ENCODE measurements around the gene OLFM1. TPM values are rescaled to one million over a fixed set of nuclear protein-coding genes. Genes with fewer than 3 reads are reported as not detected.
"Not testable (repeated sequence)": the region's sequence is repeated elsewhere in the genome, so short reads cannot be mapped to it uniquely, and the experiment has no call there.

OLFM1 gene
- total and polyA plus RNA-seq, 7 experiments from 2014 or later, result 0.19 to 2.1 (median 0.87) TPM; not detected in 3

- Mint-ChIP-seq H3K27me3 (peaks cover 0 to 38% (median 21%) of the 10 kb centered on the region in 5 donors), H3K36me3 (peaks cover 0 to 3% (median 0%) of the 10 kb centered on the region in 5 donors), H3K9me3 (peaks cover 0 to 11% (median under 1%) of the 10 kb centered on the region in 11 donors), H3K4me3 (no peak overlapping the region), H3K27ac (no peak overlapping the region), H3K4me1 (no peaks in the 10 kb centered on the region)
- ATAC-seq (no peak), DNase-seq (peak in 1 of 9 donors; percentile 24)
- no peak overlapping the region for H3K4me3 ChIP-seq (ENCODE audit: low read length)
- POLR2A ChIA-PET, result no interaction called here
- intact Hi-C loops (cut with micrococcal nuclease), result no loop called here
- H3K9me3 ChIP-seq (ENCODE audit: control insufficient read depth in 2 of 3, low read length in 3 of 3), result no peaks in the 10 kb centered on the region
- no peak overlapping the region for H3K27ac ChIP-seq (ENCODE audit: low read depth, low read length)
- no peaks in the 10 kb centered on the region for H3K27me3 ChIP-seq (ENCODE audit: control insufficient read depth in 2 of 2, insufficient read depth in 2 of 2, low read length in 2 of 2)
- no peaks in the 10 kb centered on the region for H3K4me1 ChIP-seq (ENCODE audit: control insufficient read depth in 2 of 2, insufficient read depth in 2 of 2, low read length in 2 of 2)
- CTCF ChIA-PET, result no interaction called here
- no peaks in the 10 kb centered on the region for H3K36me3 ChIP-seq (ENCODE audit: control insufficient read depth in 2 of 3, insufficient read depth in 3 of 3, low read length in 3 of 3)
Measured at GRCh38 chr9:135156525-135157510, 69.3 kb downstream of the OLFM1 start.

GRCh38 chr9:135157856-135158563 is 70.5 kb downstream of the OLFM1 start:
- POLR2A ChIA-PET, result no interaction called here

GRCh38 chr9:135158564-135158937 is 71.1 kb downstream of the OLFM1 start:
- ATAC-seq, result no peak
- intact Hi-C loops (cut with micrococcal nuclease), result no loop called here

More at GRCh38 chr9:135157856-135158563, 70.5 kb downstream of the OLFM1 start:
- DNase-seq (no peak), ATAC-seq (no peak)
- no peaks in the 10 kb centered on the region for H3K4me1 ChIP-seq (ENCODE audit: control insufficient read depth in 2 of 2, insufficient read depth in 2 of 2, low read length in 2 of 2)
- Mint-ChIP-seq H3K4me1 (no peaks in the 10 kb centered on the region), H3K9me3 (peaks cover 0 to 9% (median 0%) of the 10 kb centered on the region in 11 donors), H3K36me3 (peaks cover 0 to 3% (median 0%) of the 10 kb centered on the region in 5 donors), H3K4me3 (no peak overlapping the region), H3K27ac (no peak overlapping the region), H3K27me3 (peaks cover 0 to 38% (median 21%) of the 10 kb centered on the region in 5 donors)
- no peaks in the 10 kb centered on the region for H3K9me3 ChIP-seq (ENCODE audit: control insufficient read depth in 2 of 3, low read length in 3 of 3)
- no peak overlapping the region for H3K4me3 ChIP-seq (ENCODE audit: low read length)
- intact Hi-C loops (cut with micrococcal nuclease), result no loop called here
- CTCF ChIA-PET, result no interaction called here
- H3K27me3 ChIP-seq (ENCODE audit: control insufficient read depth in 2 of 2, insufficient read depth in 2 of 2, low read length in 2 of 2), result no peaks in the 10 kb centered on the region
- no peaks in the 10 kb centered on the region for H3K36me3 ChIP-seq (ENCODE audit: control insufficient read depth in 2 of 3, insufficient read depth in 3 of 3, low read length in 3 of 3)
- no peak overlapping the region for H3K27ac ChIP-seq (ENCODE audit: low read depth, low read length)

GRCh38 chr9:135159801-135160200 is 72.3 kb downstream of the OLFM1 start:
- Histone ChIP-seq H3K4me3 (ENCODE audit: low read length) (no peak overlapping the region), H3K9me3 (ENCODE audit: control insufficient read depth in 2 of 3, low read length in 3 of 3) (no peaks in the 10 kb centered on the region), H3K36me3 (ENCODE audit: control insufficient read depth in 2 of 3, insufficient read depth in 3 of 3, low read length in 3 of 3) (no peaks in the 10 kb centered on the region), H3K27me3 (ENCODE audit: control insufficient read depth in 2 of 2, insufficient read depth in 2 of 2, low read length in 2 of 2) (no peaks in the 10 kb centered on the region), H3K27ac (ENCODE audit: low read depth, low read length) (no peak overlapping the region), H3K4me1 (ENCODE audit: control insufficient read depth in 2 of 2, insufficient read depth in 2 of 2, low read length in 2 of 2) (no peaks in the 10 kb centered on the region)
- intact Hi-C loops (cut with micrococcal nuclease), result no loop called here
- Mint-ChIP-seq H3K27me3 (peaks cover 0 to 32% (median 17%) of the 10 kb centered on the region in 5 donors), H3K4me1 (no peaks in the 10 kb centered on the region), H3K27ac (no peak overlapping the region), H3K9me3 (peaks cover 0 to 9% (median 0%) of the 10 kb centered on the region in 11 donors), H3K4me3 (no peak overlapping the region), H3K36me3 (no peaks in the 10 kb centered on the region)
- DNase-seq (no peak), ATAC-seq (no peak)
- ChIA-PET POLR2A (no interaction called here), CTCF (no interaction called here)

More at GRCh38 chr9:135158564-135158937, 71.1 kb downstream of the OLFM1 start:
- Mint-ChIP-seq H3K36me3 (peaks cover 0 to 3% (median 0%) of the 10 kb centered on the region in 5 donors), H3K27ac (no peak overlapping the region), H3K27me3 (peaks cover 0 to 38% (median 21%) of the 10 kb centered on the region in 5 donors), H3K4me3 (no peak overlapping the region), H3K4me1 (no peaks in the 10 kb centered on the region), H3K9me3 (peaks cover 0 to 9% (median 0%) of the 10 kb centered on the region in 11 donors)
- H3K27ac ChIP-seq (ENCODE audit: low read depth, low read length), result no peak overlapping the region
- H3K36me3 ChIP-seq (ENCODE audit: control insufficient read depth in 2 of 3, insufficient read depth in 3 of 3, low read length in 3 of 3), result no peaks in the 10 kb centered on the region
- no peak overlapping the region for H3K4me3 ChIP-seq (ENCODE audit: low read length)
- no peak for DNase-seq
- no peaks in the 10 kb centered on the region for H3K4me1 ChIP-seq (ENCODE audit: control insufficient read depth in 2 of 2, insufficient read depth in 2 of 2, low read length in 2 of 2)
- H3K27me3 ChIP-seq (ENCODE audit: control insufficient read depth in 2 of 2, insufficient read depth in 2 of 2, low read length in 2 of 2), result no peaks in the 10 kb centered on the region
- no peaks in the 10 kb centered on the region for H3K9me3 ChIP-seq (ENCODE audit: control insufficient read depth in 2 of 3, low read length in 3 of 3)
- ChIA-PET POLR2A (no interaction called here), CTCF (no interaction called here)

GRCh38 chr9:135160862-135161261 is 73.4 kb downstream of the OLFM1 start:
- H3K36me3 ChIP-seq (ENCODE audit: control insufficient read depth in 2 of 3, insufficient read depth in 3 of 3, low read length in 3 of 3), result no peaks in the 10 kb centered on the region
- Mint-ChIP-seq H3K27ac (no peak overlapping the region), H3K4me1 (no peaks in the 10 kb centered on the region), H3K4me3 (no peak overlapping the region), H3K9me3 (peaks cover 0 to 9% (median 0%) of the 10 kb centered on the region in 11 donors), H3K36me3 (no peaks in the 10 kb centered on the region), H3K27me3 (peaks cover 0 to 32% (median 17%) of the 10 kb centered on the region in 5 donors)
- CTCF ChIA-PET, result no interaction called here
- no peak for ATAC-seq
- intact Hi-C loops (cut with micrococcal nuclease), result no loop called here
- DNase-seq, result no peak
- H3K27me3 ChIP-seq (ENCODE audit: control insufficient read depth in 2 of 2, insufficient read depth in 2 of 2, low read length in 2 of 2), result no peaks in the 10 kb centered on the region
- no peak overlapping the region for H3K27ac ChIP-seq (ENCODE audit: low read depth, low read length)
- H3K4me3 ChIP-seq (ENCODE audit: low read length), result no peak overlapping the region
- POLR2A ChIA-PET, result no interaction called here
- no peaks in the 10 kb centered on the region for H3K4me1 ChIP-seq (ENCODE audit: control insufficient read depth in 2 of 2, insufficient read depth in 2 of 2, low read length in 2 of 2)
- no peaks in the 10 kb centered on the region for H3K9me3 ChIP-seq (ENCODE audit: control insufficient read depth in 2 of 3, low read length in 3 of 3)

- H3K4me3 Mint-ChIP-seq; H3K36me3 Mint-ChIP-seq; H3K9me3 ChIP-seq (ENCODE audit: control insufficient read depth in 2 of 3, low read length in 3 of 3); H3K4me1 Mint-ChIP-seq; H3K36me3 ChIP-seq (ENCODE audit: control insufficient read depth in 2 of 3, insufficient read depth in 3 of 3, low read length in 3 of 3); CTCF ChIA-PET; H3K4me3 ChIP-seq (ENCODE audit: low read length); H3K27ac ChIP-seq (ENCODE audit: low read depth, low read length); intact Hi-C loops (cut with micrococcal nuclease); H3K4me1 ChIP-seq (ENCODE audit: control insufficient read depth in 2 of 2, insufficient read depth in 2 of 2, low read length in 2 of 2); ATAC-seq; H3K9me3 Mint-ChIP-seq; DNase-seq; H3K27ac Mint-ChIP-seq; POLR2A ChIA-PET; H3K27me3 ChIP-seq (ENCODE audit: control insufficient read depth in 2 of 2, insufficient read depth in 2 of 2, low read length in 2 of 2): not testable (repeated sequence)
- peaks cover 0 to 26% (median 6%) of the 10 kb centered on the region in 5 donors for H3K27me3 Mint-ChIP-seq
Measured at GRCh38 chr9:135162599-135162998, 75.1 kb downstream of the OLFM1 start.

Data from naive thymus-derived CD4-positive, alpha-beta T cell (primary cell).